NCI-H1417 (cell line): ENCODE results near the gene PCDHA2.
"Not testable (repeated sequence)": the region's sequence is repeated elsewhere in the genome, so short reads cannot be mapped to it uniquely, and the experiment has no call there.

Experiments
- DNase-seq, 3 experiments: peaks; one replicate each; lab custom pipeline; 2025; lab: John Stamatoyannopoulos, UW

Gene PCDHA2

GRCh38 chr5:140821375-140822280 is 27.0 kb downstream of the PCDHA2 start, which contains the start of gene PCDHA5:
Gene PCDHA5 (plus strand): TSS chr5:140821613.
- no peak for DNase-seq

DNA sequence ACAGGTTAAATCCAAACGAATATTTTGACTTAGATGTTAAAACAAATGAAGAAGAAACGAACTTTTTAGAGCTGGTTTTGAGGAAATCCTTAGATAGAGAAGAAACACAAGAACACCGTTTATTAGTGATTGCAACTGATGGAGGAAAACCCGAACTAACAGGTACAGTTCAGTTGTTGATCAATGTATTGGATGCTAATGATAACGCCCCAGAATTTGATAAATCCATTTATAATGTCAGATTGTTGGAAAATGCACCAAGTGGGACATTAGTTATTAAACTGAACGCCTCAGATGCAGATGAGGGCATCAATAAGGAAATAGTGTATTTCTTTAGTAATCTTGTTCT is 27.6 kb downstream of the PCDHA2 start:
- DNase-seq = no peak

DNA sequence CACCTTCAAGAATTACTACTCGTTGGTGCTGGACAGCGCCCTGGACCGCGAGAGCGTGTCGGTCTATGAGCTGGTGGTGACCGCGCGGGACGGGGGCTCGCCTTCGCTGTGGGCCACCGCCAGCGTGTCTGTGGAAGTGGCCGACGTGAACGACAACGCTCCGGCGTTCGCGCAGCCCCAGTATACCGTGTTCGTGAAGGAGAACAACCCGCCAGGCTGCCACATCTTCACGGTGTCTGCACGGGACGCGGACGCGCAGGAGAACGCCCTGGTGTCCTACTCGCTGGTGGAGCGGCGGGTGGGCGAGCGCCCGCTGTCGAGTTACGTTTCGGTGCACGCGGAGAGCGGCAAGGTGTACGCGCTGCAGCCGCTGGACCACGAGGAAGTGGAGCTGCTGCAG is 28.3 kb downstream of the PCDHA2 start:
- DNase-seq = not testable (repeated sequence)

DNA sequence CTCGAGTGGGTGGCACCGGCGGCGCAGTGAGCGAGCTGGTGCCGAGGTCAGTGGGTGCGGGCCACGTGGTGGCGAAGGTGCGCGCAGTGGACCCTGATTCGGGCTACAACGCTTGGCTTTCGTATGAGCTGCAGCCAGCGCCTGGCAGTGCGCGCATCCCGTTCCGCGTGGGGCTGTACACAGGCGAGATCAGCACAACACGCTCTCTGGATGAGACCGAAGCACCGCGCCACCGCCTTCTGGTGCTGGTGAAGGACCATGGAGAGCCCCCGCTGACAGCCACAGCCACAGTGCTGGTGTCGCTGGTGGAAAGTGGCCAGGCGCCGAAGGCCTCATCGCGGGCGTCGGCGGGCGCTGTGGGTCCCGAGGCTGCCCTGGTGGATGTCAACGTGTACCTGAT is 28.8 kb downstream of the PCDHA2 start:
- no peak for DNase-seq

GRCh38 chr5:140827704-140828361 is 33.2 kb downstream of the PCDHA2 start, which contains the start of gene PCDHA6:
Gene PCDHA6 (plus strand): TSS chr5:140827960. CDS start chr5:140828092, 132 bp downstream.
- peak; percentile 36 to 88 (median 77) for DNase-seq

- peak; percentile 29 to 83 (median 60) for DNase-seq
Observed at GRCh38 chr5:140828362-140828737, 33.7 kb downstream of the PCDHA2 start.

- not testable (repeated sequence) for DNase-seq
Observed at GRCh38 chr5:140829511-140830501, 35.2 kb downstream of the PCDHA2 start.

- DNase-seq = no peak
Observed at GRCh38 chr5:140833993-140834392, 39.3 kb downstream of the PCDHA2 start, which contains the start of gene PCDHA7. Gene PCDHA7 (plus strand): TSS chr5:140834269. CDS start chr5:140834384, 115 bp downstream.

DNA sequence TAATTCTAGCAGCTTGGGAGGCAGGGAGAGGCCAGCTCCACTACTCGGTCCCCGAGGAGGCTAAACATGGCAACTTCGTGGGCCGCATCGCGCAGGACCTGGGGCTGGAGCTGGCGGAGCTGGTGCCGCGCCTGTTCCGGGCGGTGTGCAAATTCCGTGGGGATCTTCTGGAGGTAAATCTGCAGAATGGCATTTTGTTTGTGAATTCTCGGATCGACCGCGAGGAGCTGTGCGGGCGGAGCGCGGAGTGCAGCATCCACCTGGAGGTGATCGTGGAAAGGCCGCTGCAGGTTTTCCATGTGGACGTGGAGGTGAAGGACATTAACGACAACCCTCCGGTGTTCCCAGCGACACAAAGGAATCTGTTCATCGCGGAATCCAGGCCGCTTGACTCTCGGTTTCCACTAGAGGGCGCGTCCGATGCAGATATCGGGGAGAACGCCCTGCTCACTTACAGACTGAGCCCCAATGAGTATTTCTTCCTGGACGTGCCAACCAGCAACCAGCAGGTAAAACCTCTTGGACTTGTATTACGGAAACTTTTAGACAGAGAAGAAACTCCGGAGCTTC is 39.9 kb downstream of the PCDHA2 start:
- DNase-seq = not testable (repeated sequence)

- DNase-seq = no peak
Observed at GRCh38 chr5:140835622-140836510, 41.2 kb downstream of the PCDHA2 start.

GRCh38 chr5:140840978-140841962 is 46.6 kb downstream of the PCDHA2 start, which contains the start of gene PCDHA8:
Gene PCDHA8 (plus strand): TSS chr5:140841187. CDS start chr5:140841322, 135 bp downstream.
- DNase-seq = no peak

- no peak for DNase-seq
Observed at GRCh38 chr5:140842798-140843733, 48.4 kb downstream of the PCDHA2 start.
